GM12878 (cell line): Measurements from ENCODE around the gene CLEC4D.

Experiments used
- JUNB ChIP-seq: IDR thresholded peaks from 2 replicates; pipeline ENCODE4 v1.6.1; 2016; ENCODE audit warnings: antibody characterized with exemption, mild to moderate bottlenecking
- NRF1 ChIP-seq: conservative IDR thresholded peaks from 2 replicates; pipeline ENCODE4 v1.6.1; 2011; ENCODE audit warnings: mild to moderate bottlenecking, low read depth, low read length, improper control_type of control experiment
- POLR2A ChIP-seq: IDR thresholded peaks from 2 replicates; pipeline ENCODE4 v1.6.1; 2011; ENCODE audit warnings: low read depth, mild to moderate bottlenecking, low read length
- POLR2AphosphoS2 ChIP-seq: IDR thresholded peaks from 2 replicates; pipeline ENCODE4 v1.6.1; 2011; ENCODE audit warnings: low read depth, mild to moderate bottlenecking, low read length, improper control_type of control experiment, moderate library complexity
- SMARCA5 ChIP-seq: fragments of 450-650 bp; IDR thresholded peaks from 2 replicates; pipeline ENCODE4 v1.6.1; 2017; ENCODE audit warnings: mild to moderate bottlenecking
- SP1 ChIP-seq: IDR thresholded peaks from one replicate; pipeline ENCODE4 v1.6.1; 2011; ENCODE audit warnings: low read depth, low read length
- SUZ12 ChIP-seq: fragments of 200-600 bp; sonication (generic); IDR thresholded peaks from one replicate; pipeline ENCODE4 v1.6.1; 2018; ENCODE audit warnings: antibody characterized with exemption, mild to moderate bottlenecking; ENCODE audit not compliant: unreplicated experiment
- TAF1 ChIP-seq: IDR thresholded peaks from 2 replicates; pipeline ENCODE4 v1.6.1; 2011; ENCODE audit warnings: mild to moderate bottlenecking, low read depth, low read length, borderline replicate concordance
- TBL1XR1 ChIP-seq: IDR thresholded peaks from 2 replicates; pipeline ENCODE4 v1.6.1; 2012; ENCODE audit warnings: low read depth, low read length, improper control_type of control experiment
- TF ChIP-seq, protein P1 (sequence below), 3 experiments: IDR thresholded peaks in 2 of 3; conservative IDR thresholded peaks in 1 of 3; 2 replicates each; pipeline ENCODE4 v1.5.1; 2011; ENCODE audit warnings: low read depth in 3 of 3, low read length in 3 of 3, mild to moderate bottlenecking in 3 of 3, control low read depth in 2 of 3, moderate library complexity in 2 of 3, inconsistent platforms in 1 of 3, mixed read lengths in 1 of 3; ENCODE audit not compliant: control insufficient read depth in 2 of 3, insufficient read depth in 1 of 3; ENCODE audit errors: extremely low read depth in 1 of 3
- TF ChIP-seq, protein P2 (sequence below): IDR thresholded peaks from 2 replicates; pipeline ENCODE4 v1.6.1; 2012; ENCODE audit warnings: low read depth, low read length, improper control_type of control experiment

DNA sequence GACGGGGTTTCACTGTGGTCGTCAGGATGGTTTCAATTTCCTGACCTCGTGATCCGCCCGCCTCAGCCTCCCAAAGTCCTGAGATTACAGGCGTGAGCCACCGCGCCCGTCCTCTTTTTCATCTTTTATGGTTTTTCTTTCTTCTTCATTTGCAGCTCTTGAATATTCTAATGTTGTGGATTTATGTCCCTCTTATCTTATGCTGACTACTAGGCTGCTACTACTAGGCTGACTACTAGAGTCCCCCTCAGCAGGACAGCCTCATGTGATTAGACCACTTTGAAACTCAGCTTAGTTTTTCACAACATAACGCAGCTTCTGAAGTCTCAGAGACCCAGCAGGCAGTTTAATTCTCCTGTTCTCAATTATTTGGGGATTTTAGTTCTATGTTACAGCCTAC is 28.3 kb downstream of the CLEC4D start:
- TF ChIP-seq, protein P1, sequence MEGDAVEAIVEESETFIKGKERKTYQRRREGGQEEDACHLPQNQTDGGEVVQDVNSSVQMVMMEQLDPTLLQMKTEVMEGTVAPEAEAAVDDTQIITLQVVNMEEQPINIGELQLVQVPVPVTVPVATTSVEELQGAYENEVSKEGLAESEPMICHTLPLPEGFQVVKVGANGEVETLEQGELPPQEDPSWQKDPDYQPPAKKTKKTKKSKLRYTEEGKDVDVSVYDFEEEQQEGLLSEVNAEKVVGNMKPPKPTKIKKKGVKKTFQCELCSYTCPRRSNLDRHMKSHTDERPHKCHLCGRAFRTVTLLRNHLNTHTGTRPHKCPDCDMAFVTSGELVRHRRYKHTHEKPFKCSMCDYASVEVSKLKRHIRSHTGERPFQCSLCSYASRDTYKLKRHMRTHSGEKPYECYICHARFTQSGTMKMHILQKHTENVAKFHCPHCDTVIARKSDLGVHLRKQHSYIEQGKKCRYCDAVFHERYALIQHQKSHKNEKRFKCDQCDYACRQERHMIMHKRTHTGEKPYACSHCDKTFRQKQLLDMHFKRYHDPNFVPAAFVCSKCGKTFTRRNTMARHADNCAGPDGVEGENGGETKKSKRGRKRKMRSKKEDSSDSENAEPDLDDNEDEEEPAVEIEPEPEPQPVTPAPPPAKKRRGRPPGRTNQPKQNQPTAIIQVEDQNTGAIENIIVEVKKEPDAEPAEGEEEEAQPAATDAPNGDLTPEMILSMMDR (IDR thresholded peaks at IDR 0.05 in 2 of 3, conservative IDR thresholded peaks at IDR 0.05 in 1 of 3; ENCODE audit: control insufficient read depth in 2 of 3, extremely low read depth in 1 of 3, insufficient read depth in 1 of 3, low read depth in 3 of 3, low read length in 3 of 3), result no peak
- TF ChIP-seq JUNB (no peak), NRF1 (no peak), TBL1XR1 (no peak), POLR2A (no peak), SMARCA5 (no peak), SUZ12 (no peak), POLR2AphosphoS2 (no peak), SP1 (no peak), TAF1 (no peak)
- TF ChIP-seq, protein P2, sequence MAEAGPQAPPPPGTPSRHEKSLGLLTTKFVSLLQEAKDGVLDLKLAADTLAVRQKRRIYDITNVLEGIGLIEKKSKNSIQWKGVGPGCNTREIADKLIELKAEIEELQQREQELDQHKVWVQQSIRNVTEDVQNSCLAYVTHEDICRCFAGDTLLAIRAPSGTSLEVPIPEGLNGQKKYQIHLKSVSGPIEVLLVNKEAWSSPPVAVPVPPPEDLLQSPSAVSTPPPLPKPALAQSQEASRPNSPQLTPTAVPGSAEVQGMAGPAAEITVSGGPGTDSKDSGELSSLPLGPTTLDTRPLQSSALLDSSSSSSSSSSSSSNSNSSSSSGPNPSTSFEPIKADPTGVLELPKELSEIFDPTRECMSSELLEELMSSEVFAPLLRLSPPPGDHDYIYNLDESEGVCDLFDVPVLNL, result no peak
